LHCN-M2 (cell line): ENCODE data around the gene MAPRE2. TPM values are rescaled to one million over a fixed set of nuclear protein-coding genes. Genes with fewer than 3 reads are reported as not detected.
A peak's percentile ranks its signal among the peaks of the same experiment; 100 is the strongest.

Experiments
- DNase-seq: peaks from one replicate; pipeline ENCODE4 v3.0.0-alpha.2; 2012; ENCODE audit warnings: low read depth
- total RNA-seq: library from RNA; depleted of rRNA; stranded (reverse); fragments of >200 nt; gene quantifications from 2 replicates; pipeline ENCODE4 v1.2.3, GENCODE V29; 2014

MAPRE2 gene
- total RNA-seq, 1 experiment from 2014 or later, result 33.9 TPM

DNA sequence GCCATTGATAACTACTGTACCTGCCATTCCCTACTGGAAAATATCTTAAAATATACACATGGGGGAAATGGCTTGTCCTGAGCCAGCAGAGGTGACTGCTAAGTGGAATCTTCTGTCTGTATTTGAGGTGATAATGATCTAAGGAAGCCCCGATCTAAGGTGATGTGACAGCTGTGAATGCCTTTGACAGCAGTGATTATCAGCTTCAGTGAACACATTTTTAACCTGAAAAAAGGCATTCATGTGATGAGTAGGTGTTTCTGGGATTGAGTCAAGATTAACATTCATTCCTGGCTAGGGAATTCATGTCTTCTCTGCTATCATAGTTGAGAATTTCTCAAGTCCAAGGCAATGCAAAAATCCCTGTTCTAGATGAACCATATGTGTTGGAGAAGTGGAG lies 9.1 kb upstream of the MAPRE2 start:
- no peak for DNase-seq

DNA sequence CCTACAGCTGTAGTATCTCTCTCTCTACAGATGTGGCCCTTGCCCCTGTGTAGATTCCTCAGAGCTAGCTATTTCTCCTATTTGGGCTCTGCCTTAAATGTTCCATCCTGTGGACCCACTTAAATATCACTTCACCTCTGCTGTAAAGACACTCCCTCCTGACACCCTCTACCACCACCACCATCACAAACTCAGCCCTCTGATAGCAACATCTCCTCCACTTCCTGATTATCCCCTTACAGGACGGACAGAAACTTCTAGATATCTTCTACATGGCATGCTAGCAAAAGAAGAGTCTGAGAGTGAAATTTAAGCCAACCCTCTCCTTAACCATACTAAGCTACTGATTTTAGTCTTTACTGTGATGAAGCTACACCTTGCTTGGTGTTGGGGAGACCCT lies 3.2 kb upstream of the MAPRE2 start:
- DNase-seq, result no peak

DNA sequence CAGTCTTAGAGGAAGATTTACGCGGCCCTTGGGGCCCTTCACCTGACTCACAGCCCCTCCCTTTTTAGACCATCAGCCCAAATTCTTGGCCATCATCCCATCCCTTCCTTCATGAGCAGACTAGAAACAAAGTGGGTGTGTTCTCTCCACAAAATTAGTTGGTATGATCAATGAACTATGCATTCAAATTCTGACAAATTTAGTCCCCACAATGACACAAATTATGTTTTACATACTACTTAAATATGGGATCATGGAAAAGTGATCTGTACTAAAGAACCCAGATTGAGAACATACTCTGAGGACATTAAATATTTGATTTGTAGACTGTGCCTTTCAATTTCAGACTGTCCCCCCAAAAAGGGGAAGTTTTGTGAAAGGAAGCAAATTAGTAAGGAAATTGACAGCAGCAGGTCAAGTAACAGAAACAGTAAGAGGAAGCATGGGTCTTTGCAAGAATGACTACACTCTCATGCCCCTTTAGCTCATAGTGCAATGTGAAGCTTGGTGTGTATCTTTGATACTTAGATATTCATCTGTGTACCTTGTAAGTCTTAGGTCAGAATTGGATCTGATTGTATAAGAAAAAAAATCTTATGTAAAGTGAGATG lies 2.2 kb upstream of the MAPRE2 start:
- no peak for DNase-seq

DNA sequence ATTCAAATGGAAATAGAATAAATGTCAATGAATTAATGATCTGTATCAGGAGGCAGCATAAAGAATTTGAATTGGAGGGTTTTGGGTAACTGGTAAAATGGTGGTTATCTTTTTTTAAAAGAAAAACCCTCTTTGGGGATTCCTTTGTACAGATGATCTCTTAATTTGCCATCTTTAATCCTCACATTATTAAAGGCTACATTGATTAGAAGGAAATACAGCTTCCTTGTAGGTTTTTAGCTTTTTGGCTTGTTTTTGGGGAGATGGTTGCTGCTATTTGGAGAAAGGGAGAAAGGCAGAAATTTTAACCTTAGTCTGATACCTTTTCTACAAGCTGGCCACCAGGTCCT lies 600 bp upstream of the MAPRE2 start:
- DNase-seq, result no peak

DNA sequence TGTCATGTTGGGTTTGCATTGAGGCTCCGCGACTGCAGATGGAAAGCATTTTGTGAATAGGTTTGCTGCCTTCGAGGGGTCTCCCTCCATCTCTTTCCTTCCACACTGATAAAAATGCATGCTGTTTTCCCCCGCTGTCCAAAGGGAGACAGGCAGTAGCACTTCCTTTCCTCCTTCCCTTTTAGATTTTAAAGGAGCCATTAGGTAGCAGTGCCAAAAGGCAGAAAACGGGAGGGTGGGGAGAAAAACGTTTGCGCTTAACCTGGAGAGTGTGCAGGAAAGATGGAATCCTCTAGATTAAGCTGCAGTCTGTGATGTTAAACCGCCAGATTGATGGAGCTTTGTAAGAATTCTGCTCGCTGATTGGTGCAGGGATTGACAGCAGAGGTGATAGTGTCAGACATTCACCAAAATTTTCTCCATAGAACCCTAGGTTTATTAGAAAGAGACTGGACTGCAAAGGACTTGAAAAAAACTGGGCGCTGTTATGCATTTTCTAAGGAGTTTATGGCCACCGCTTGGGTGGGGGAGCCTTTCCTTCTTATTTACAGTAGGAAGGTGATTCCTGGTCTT lies 688 bp downstream of the MAPRE2 start:
- peak; percentile 31 for DNase-seq

DNA sequence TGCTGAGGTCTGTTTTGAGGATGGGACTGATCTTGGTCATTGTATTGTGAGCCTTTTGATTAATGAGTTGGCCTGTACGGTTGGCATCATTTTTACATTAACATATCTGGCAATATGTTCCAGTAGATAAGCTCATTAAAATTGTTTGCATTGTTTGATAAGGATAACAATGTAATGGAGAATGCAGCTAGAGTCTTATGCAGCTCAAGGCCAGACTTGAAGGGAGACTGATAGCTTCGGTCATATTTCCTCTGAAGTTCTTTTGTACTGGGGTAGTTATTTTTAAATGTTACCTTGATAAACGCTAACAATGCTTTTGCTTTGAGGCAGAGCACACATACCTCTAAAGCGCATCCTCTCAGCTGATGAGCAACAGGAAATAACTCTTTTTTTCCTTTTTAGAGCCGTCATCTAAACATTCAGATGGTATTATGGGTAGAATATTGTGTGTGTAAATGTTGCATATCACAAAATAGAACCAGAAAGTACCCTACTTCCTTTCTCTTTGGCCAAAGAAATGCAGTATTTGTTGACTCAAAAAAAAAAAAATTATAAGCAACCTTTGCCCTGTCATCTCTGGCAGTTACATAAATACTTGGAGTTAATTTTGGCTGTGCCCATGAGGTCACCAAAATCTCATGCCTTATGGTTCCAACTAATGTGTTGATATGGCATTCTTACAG lies 1.3 kb downstream of the MAPRE2 start:
- no peak for DNase-seq

DNA sequence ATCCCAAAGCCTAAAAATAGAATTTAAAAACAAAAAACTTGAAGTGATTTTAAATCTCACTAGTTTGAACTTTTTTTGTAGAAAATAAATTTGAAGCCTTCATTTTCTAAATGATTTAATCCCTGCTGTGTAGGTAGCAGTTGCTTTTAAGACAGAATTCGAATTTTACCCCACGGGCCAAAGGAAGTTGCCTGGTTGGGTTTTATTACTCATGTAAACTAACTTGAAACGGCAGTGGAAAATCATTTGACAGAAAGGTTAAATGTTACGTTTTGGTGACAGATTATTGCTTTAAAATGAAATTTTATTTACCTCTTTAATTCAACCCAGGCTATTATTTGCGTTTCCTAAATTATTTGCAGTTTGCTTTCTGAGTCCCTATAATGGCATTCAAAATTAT lies 2.0 kb downstream of the MAPRE2 start:
- DNase-seq, result no peak

DNA sequence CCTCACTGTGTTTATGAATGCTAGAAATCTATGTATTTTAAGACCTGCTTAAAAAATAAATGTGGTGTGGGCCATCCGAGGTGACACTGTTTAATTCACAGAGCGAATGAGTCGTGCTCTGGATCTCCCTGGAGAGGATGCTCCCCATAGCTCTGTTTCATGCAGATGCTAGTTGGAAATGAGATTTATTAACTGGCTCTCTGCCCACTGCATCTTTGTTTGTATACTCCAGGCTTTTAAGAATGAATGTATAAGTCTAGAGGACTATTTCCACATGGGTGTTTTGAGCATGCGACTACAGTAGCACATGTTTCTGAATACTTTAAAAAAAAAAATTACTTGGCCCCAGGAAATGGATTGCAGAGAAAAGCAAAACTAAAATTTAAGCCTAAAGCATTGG lies 3.9 kb downstream of the MAPRE2 start:
- DNase-seq, result peak; percentile 65

DNA sequence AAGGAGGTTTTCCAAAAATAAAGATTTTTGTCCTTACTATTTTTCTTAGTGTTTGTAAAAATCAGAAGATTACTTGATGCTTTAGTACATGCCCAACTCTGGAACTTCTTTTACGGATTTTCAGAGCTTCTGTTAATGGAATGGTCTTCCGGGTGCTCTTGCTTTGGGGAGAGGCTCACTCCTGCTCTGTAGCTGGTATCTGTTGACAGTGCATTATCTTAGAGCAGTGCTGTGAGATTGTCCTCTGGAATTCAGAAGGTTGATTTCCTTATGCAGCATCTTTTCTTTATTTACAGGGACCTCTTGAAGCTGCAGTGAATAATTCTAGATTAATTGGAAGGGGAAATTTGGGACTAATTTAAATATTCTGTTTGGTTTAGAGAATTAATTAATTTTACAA lies 4.6 kb downstream of the MAPRE2 start:
- no peak for DNase-seq

DNA sequence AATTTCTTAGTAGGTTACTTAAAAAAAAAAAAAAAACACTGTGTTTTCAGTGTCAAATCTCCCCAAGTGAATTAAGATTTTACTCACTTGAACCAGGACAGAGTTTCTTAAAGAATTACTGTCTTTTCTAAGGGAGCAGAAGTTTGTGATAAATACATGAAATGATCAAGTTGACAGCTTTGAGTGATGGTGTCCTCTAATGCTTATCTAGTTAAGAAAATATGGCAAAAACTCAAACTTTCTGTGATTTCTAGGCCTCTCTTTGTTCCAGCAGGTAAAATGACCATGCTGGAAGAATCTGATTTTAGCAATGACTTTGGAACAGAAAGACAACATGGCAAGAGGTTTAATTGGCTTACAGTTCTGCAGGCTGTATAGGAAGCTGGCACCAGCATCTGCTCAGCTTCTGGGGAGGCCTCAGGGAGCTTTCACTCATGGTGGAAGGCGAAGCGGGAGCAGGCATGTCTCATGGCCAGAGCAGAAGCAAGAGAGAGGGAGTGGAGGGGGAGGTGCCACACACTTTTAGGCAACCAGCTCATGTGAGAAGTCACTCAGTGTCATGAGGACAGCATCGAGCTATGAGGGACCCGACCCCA lies 6.6 kb downstream of the MAPRE2 start:
- no peak for DNase-seq

DNA sequence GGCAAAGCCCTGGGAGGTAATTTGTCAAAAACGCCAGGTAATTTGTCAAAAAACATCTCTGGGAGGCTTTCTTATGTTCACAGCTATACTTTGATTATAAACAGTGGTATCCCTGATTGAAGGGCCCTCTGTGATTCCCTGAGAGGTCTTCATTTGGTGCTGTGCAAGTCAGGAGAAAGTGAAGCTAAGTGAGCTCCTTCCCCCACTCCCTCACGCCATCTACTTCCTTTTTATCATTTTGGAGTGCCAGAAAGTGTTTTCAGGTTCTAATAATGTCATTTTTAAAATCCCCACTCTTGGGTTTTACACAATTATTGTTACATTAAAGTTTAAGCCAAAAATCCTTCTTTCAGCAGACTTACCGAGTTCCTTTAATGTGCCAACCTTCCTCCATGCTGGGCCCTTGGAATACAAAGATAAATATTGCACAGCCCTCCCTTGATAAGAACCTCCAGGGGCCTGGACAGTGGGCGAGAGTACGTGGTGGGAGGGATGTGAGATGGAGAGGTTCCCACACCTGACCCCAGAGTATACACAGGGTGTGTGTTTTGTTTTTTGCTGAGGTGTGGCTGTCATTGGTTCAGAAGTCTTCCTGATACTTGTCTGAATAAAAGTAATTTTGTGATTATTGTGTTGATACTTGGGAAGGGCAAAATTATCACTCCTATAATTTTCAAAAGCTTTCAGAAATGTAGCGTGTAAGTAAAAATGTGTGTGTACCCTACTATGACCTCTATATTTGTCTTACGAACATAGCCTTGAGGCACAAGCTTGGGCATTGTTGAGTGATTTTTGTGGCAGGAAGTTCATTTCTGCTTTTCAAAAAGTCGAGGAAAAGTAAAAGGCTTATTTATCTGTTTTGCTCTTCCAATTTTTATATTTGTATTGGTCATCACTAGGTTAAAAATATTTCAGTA lies 8.2 kb downstream of the MAPRE2 start:
- no peak for DNase-seq

DNA sequence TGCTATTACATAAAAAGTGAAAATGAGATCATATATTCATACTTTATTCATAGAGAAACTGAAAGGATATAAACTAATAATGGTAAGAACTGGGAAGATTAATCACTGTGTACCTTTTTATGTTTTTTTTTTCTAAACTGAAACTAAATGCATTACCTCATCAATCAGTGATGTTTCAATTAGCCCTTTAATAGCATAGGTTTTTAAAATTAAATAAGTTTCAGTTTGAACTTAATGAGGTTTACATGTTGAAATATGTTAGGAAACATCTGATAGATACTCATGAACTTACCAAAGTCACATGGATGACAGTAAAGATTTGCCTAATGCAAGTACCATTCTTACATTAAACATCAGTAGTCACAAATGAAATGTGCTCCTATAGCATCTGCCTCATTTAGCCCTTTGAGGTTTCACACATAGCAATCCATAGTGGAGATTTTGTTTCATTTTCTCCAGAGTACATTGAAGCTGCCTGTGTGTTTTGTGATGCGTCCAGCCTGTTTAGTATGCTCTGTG lies 8.9 kb downstream of the MAPRE2 start:
- no peak for DNase-seq

DNA sequence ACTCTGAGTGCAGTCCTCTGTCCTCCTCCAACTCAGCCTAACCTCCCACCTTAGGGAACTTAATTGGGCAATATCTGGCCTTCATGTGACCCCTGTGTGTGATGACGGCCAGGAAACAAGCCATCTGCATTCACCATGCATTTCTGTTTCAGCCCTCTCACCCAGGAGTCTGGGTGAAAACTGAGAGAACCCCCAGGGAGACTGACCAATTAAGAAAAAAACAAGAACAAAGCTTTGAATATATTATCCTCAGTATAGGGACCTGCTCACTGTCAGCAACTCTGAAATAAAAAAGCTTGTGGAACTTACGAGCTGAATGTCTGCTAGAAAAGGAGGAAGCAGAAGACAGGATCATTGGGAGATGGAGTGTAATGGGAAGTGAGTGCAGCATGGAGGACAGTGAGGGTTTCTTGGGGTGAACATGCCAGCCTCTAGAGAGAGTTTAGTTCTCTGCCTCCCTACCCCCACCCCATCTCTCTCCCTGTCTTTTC lies 9.5 kb downstream of the MAPRE2 start:
- no peak for DNase-seq

DNA sequence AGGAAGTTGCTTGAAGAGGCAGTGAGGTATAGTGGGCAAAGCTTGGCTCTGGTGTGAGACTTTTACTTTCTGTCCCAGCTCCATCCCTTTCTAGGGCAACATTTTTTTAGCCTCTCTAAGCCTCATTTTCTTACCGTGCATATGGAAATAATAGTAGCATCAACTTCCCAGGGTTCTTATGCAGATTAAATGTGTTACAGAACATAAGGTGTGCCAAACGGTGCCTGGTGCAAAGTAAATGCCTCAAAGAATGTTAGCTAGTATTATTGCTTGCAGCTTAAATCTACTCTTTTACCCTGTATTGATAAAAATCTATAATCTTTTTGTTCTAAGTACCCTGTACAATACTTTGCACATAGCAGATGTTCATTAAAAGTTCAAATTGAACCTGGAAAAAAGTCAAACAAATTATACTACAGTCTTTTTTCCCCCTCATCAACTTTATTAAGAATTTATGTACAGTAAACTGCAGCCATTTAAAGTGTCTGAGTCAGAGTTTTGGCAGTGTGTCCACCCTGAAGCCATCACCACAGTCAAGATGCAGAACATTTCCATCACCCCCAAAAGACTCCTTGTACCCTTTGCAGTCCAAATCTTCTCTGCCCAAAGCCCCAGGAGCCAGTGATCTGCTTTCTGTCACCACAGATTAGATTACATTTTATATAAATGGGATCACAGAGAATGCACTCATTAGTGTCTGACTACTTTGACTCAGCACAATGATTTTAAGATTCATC lies 10.6 kb downstream of the MAPRE2 start:
- no peak for DNase-seq

DNA sequence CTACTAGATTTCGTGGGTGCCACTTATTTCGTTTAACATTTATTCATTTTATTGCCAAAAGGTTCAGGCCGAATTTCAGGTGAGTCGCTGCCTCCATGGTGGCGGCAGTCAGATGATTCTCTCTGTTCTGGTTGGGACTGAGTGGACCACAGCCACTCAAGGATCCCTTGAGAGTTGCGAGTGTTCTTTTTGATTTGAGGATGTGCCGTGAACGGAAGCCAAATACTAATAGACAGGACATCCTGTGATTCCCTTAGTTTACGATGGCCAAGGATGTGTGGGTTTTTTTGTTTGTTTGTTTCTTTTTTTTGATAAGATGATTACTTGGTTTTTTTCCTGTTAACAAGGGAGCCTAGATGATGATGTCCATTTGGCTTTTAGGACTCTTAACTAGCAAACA lies 13.2 kb downstream of the MAPRE2 start:
- DNase-seq, result no peak

DNA sequence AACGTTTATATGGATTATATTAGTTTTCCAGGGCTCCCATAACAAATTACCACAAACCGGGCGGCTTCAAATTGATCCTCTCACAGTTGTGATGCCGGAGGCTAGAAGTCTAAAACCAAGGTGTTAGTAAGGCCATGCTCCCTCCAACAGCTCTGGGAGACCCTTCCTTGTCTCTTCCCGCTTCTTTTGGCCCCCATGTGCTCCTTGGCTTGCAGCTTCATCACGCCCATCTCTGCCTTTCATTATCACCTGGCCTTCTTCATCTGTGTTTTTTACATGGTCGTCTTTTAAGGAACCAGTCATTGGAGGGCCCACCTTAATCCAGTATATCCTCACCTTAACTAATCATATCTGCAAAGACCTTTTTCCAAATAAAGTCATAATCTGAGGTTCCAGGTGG lies 13.9 kb downstream of the MAPRE2 start:
- DNase-seq, result no peak

DNA sequence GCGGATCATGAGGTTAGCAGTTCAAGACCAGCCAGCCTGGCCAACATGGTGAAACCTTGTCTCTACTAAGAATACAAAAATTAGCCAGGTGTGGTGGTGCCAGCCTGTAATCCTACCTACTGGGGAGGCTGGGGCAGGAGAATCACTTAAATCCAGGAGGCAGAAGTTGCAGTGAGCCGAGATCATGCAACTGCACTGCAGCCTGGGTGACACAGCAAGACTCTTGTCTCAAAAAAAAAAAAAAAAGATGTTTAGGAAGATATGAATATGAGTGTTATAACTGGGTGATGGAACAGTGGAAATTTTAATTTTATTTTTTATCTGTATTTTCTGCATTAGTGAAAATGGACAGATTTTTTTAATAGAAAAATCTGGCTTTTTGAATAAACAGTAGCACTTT lies 14.5 kb downstream of the MAPRE2 start:
- no peak for DNase-seq

DNA sequence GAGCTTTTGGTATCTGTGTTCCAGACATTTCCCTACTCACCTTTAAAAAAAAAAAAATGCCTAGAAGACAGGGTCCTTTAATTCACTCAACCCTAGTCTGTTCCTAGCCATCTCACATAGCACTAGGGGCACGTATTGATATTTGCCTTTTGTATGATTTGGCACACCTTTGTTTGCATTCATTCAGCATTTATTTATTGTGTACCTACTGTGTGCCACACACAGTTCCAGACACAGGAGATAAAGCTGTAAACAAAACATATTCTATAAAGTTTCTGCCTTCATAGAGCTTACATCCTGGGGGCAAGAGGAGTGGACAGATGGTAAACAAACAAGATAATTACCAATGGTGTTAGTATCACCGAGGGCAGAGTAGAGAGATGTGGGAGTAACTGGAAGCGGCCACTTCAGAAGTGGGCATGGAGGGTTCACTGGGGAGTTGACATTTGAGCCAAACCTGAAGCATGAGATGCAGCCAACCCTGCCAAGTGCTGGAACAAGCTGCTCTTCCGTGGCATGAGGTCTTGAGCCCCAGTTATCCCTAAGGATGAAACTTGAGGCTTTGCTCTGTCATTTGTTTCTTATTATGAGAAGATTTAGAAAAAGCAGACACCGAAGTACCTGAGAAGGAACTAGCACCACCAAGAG lies 18.2 kb downstream of the MAPRE2 start:
- no peak for DNase-seq

DNA sequence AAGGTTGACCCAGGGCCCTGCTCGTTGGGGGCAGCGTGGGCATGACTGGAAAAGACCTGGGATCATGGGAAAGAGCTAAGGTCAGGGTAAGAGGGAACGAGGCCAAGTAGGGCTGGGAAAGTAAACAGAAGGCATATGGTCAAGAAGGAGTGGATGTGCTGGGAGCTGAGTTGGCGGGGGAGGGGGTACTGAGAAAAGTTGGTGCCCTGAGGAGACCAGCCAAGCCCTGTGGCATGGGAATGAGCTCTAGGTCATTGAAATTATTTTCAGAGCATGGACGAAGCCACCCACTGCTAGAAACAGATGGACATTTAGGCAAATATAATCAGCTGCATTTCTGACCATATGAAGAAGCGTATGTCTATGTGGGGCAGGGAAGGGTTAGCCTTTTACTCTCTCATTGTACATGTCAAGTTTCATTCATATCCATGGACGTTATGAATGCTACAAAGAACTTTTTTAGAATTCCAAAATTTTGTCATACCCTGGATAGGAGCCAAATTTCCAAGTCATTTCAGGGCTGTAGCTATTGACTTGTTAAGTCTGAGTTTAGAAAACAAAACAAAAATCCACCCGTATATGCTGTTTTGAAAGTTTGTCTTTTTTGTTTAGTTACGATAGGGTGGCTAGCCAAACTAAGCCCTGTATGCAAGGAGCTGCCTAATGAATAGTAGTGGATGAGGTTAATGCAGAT lies 19.1 kb downstream of the MAPRE2 start:
- DNase-seq, result no peak

DNA sequence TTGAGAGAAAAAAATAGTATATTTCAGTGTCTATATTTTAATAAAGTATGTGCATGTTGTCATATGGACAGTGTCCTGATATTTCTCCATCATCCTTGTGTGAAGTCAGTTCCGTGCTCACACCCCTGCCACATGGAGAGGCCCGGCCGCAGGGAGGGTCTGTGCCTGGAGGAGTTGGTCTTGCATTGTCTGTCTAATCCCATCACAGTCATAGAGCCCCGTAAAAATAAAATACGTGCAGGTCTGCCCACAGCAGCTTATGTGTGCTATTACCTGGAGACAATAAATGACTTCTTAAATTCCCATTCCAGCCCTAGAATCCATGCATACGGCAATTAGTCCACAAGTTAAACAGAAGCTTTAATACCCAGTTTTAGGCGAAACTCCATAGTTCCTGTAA lies 20.1 kb downstream of the MAPRE2 start:
- DNase-seq, result no peak
